Muscle of arm (tissue), 12 donors: ENCODE data around the gene HES6. TPM values are rescaled to one million over a fixed set of nuclear protein-coding genes. Genes with fewer than 3 reads are reported as not detected.

ENCODE experiments used
- DNase-seq: peaks from one replicate; pipeline ENCODE4 v3.0.0-alpha.2; 2013
- polyA plus RNA-seq, 12 donors: library from polyadenylated mRNA; unstranded; fragments of 120-200 nt; gene quantifications; one replicate each; pipeline ENCODE4 v1.2.1, GENCODE V29; 2013; ENCODE audit not compliant: insufficient read length in 12 of 12

HES6 gene
- polyA plus RNA-seq, 12 donors = 5.9 to 53.7 (median 15.5) TPM; not detected in 1

DNA sequence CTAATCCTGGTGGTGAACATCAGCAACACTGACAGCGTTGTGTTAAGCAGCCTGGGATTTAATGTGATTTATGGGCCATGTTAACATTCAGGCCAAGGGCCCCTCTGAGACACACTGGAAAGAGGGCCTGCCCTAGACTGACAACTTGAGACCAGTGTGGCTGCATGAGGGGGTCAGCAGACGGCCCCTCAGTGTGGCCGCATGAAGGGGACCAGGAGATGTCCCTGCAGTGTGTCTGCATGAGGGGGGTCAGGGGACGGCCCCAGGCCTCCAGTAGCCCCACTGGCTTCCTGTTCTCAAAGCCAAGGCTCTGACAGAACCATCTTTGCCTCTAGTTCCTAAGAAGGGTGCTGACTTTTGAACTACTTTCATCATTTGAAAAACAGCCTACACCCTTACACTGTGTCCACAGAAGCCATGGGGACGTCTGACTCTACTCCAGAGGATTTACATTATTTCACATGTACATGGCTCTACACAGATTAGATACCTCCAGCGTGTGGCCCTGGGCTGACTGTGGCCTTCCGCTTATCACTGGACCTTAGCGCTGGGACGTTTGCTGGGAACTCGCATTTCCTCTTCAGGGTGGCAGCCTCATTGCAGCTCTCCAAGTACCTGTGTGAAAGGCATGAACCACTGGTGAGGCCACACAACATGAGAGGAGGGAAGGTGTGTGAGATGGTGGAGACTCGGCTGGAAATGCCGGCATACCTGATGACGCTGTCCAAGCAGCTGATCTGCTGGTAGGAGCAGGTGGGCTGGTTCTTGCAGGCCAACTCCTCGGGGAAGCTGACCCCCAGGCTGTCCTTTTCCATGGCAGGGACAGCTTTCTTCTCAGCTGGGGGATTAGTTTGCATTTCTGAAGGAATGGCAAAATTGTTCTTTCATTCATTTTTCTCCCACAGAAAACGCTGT, 18.2 kb upstream of the HES6 start:
- DNase-seq = no peak

- DNase-seq = no peak
Observed at GRCh38 chr2:238256594-238257104, 16.8 kb upstream of the HES6 start.

- no peak for DNase-seq
Observed at GRCh38 chr2:238256111-238256510, 16.3 kb upstream of the HES6 start.

DNA sequence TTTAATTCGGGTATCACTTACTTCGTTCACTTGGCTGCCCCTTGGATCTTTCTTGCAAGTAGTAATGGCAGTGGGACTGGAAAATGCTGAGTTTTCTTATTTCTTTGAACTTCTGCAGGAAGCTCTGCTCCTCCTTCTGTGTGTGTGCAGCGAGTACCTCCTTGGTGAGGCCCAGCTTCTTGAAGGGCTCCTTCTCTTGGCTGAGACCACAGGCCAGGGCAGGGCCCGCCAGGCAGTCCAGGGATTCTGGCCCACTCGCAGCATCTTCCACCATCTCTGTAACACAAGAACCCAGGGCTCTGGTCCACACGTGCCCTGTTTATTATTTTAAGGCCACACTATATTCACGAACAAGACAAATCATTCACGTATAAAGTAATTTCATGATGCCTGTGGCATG, 15.8 kb upstream of the HES6 start:
- DNase-seq = no peak

DNA sequence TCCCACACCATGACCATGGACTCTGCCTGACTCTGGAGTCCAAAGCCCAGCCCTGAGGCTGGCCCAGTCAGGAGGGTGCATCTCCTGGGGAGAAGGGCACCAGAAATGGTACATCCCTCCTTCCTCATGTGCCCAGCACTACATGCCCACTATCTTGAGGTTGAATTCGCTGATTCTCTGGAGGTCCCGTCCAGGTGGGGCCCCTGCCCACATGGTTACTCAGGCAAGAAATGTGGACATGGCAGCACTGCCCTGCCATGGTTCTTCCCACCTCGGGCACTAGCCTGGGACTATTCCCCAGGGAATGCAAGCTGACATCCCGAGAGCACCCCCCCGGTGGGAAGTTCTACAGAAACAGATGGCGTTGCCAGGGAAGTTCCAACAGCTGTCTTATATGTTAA, 15.3 kb upstream of the HES6 start:
- no peak for DNase-seq

- DNase-seq = no peak
Observed at GRCh38 chr2:238254095-238254723, 14.4 kb upstream of the HES6 start.

- DNase-seq = no peak
Observed at GRCh38 chr2:238252766-238253630, 13.2 kb upstream of the HES6 start.

- no peak for DNase-seq
Observed at GRCh38 chr2:238251986-238252385, 12.1 kb upstream of the HES6 start.

DNA sequence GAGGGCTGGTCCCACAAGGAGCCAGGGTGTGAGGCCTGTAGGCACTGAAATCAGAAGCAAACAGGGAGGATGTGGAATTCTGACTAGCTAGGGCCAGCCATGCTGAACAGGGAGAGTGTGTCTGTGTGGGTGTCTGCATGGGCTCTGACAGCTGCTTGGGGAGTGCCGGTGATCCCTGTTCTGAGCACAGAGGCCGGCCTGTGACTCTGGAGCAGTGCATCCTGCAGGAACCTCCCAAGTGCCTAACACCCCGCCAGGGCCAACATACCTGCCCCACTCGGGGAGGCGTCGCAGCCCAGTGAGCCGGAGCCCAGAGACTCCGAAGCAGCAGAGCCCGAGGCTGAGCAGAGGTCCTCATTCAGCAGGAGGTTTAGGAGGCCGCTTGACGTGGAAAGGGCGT, 11.5 kb upstream of the HES6 start:
- no peak for DNase-seq

- no peak for DNase-seq
Observed at GRCh38 chr2:238250896-238251295, 11.1 kb upstream of the HES6 start.

DNA sequence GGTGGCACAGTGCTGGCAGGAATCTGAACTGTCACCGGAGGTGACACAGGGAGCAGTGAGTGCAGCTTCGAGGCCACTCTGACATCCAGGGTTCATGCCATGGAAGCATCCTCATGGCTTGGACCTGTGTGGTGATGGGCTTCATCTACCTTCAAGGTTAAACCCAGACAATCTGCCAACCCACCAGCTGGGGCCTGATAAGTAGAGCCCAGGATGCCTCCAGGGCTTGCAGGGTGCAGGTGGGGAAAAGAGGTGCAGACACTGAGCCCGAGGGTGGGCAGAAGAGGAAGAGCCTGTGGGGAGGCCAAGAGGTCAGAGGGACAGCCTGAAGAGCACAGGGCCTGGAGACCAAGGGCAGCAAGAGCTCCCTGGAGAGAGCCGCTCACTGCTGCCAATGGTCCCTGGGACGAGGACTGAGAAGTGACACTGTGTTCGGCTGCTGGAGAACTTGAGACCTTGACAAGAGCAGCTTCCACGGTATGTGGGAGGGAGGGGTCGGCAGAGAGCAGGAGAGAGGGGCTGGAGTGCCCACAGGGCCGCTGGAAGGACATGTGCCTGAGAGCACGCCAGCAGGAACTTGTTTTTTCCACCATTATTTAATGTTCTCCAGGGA, 8.1 kb upstream of the HES6 start:
- no peak for DNase-seq

DNA sequence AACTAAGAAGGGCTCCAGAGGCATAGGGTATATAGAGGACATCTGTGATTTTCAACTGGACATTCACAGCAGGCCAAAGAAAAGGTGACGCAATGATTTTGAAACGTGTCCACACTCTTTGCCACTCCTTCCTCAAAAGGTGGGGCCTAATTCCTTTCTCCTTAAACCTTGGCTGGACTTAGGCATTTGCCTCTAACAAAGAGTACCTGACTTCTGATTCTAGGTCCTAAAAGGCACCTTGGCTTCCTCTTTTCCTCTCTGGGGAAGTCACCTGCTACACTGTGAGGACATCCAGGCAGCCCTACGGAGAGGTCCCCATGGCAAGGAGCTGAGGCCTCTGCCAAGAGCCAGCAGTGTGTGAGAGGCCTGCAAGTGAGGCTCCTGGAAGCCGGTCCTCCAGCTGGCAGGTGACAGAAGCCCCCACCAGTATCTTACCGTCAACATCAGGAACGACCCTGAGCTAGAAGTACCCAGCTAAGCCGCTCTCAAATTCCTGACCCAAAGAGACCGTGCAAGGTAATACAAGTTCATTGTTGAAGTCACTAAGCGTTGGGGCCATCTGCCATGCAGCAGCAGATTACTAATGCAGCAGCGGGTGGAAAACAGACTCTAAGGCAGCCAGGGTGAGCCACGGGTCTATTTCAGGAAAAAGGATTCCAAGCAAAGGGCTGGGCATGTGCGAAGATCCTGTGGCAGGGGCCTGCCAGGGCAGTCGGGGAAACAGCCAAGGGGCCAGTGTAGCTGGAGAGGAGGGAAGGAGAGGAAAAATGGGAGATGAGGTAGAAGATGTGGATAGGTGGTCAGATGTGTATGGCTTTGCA, 7.4 kb upstream of the HES6 start:
- DNase-seq = no peak

DNA sequence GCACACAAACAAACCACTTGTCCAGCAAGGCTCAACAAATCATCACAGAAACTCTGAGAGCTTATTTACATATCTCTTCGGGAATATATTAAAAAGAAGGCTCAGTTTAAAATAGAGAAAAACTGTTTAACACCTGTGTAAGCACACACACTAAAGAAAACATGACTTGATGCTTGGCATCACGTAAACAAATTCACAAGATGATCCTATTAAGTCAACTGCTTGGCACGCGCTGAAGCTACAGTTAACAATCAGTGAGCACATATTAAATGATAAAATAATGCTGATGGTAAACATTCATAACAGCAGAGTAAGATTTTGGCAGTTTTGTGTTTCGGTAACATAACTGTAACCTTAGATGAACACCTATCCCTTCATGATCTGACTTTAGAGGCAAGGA, 4.3 kb upstream of the HES6 start:
- DNase-seq = no peak

GRCh38 chr2:238243496-238244076, 3.7 kb upstream of the HES6 start:
- no peak for DNase-seq

- no peak for DNase-seq
Observed at GRCh38 chr2:238242731-238243495, 3.1 kb upstream of the HES6 start.

- no peak for DNase-seq
Observed at GRCh38 chr2:238241970-238242369, 2.1 kb upstream of the HES6 start.

DNA sequence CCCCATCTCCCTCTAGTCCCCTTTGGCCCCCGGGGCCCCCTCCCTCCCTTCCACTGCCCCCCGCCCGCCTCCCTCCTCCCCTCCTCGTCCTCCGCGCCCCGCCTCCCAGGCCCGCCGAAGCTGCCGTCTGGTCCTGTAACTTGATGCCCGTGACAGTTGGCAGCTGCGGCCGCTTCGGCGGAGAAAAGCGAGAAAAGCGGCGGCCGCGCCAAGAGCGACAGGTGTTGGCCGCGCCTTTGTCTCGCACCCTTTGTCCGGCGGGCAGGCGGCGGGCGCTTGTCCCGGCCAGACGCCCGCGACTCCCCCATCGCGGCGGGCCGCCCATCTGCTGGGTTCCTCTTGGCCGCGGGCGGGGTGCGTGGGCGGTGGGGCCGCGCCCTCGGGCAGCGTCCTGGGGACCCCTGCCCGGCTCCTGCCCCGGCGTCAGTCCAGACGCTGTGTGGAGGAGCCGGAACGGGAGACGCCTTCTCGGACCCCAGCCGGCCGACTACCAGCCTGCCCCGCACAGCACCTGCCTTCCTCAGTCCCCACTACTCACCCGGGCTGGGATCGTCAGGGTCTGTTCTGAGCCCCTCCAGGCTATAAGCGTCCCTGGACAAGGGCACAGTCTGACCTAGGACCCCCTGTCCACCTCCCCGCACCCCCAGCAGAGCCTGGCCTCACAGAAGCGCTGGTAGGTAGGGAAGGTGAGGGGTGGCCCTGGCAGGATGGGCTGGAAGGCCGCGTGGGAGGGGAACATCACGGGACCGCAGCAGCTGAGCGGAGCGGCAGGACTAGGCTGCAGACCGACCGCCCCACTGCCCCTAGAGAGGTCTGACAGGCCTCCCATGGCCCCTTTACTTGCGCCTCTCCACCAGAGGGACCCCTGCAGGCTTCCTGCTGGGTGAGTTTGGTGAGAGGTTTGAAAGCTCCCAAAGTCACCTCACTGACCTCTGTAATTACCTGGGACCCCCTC, 1.2 kb upstream of the HES6 start:
- peak; percentile 64 for DNase-seq

- no peak for DNase-seq
Observed at GRCh38 chr2:238239543-238239862, 335 bp downstream of the HES6 start.
